ENCODE results near the gene GRIFIN.

Gene GRIFIN

DNA sequence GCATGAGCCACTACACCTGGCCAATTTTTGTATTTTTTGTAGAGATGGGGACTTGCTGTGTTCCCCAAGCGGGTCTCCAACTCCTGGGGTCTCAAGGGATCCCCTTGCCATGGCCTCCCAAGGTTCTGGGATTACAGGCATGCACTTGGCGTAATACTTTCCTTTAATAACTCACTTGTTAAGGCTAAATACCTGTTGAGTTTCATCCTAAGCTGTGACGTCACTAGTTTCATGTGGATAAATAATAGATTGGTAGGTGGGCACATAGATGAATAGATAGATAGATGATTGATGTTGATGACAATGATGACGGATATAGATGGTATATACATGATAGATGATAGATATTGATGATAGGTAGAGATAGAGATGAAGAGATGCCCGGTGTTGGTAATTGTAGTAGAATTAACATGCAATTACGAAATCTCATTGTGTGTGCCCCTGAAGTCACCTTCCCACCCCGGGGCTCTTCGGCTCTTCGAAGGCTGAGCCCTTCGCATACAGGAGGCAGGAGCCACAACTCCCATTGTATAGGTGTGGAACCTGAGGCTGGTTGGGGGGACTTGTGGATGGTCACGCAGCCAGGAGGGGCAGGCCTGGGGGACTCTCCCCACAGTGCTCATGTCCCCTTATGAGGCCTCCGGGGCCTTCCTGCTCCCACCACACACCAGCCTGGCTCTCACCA is 2.6 kb downstream of the GRIFIN start:
- no peaks in the 10 kb centered on the region for H3K9me2 ChIP-seq (replicated peaks; ENCODE audit: insufficient read depth, low read length)
- no peaks in the 10 kb centered on the region for H3K79me2 ChIP-seq (ENCODE audit: low read length)
- no peaks in the 10 kb centered on the region for H3F3A ChIP-seq (ENCODE audit: insufficient read depth, low read length)
- no peak overlapping the region for H2AFZ ChIP-seq (ENCODE audit: low read length)
- peaks cover 54% of the 10 kb centered on the region for H3K27me3 ChIP-seq (replicated peaks; ENCODE audit: insufficient read depth, low read length)
- H3K4me2 ChIP-seq (ENCODE audit: low read depth, low read length): no peak overlapping the region
- H3K9me3 ChIP-seq (replicated peaks; ENCODE audit: insufficient read depth, low read length): no peaks in the 10 kb centered on the region
- TF ChIP-seq, protein P1, sequence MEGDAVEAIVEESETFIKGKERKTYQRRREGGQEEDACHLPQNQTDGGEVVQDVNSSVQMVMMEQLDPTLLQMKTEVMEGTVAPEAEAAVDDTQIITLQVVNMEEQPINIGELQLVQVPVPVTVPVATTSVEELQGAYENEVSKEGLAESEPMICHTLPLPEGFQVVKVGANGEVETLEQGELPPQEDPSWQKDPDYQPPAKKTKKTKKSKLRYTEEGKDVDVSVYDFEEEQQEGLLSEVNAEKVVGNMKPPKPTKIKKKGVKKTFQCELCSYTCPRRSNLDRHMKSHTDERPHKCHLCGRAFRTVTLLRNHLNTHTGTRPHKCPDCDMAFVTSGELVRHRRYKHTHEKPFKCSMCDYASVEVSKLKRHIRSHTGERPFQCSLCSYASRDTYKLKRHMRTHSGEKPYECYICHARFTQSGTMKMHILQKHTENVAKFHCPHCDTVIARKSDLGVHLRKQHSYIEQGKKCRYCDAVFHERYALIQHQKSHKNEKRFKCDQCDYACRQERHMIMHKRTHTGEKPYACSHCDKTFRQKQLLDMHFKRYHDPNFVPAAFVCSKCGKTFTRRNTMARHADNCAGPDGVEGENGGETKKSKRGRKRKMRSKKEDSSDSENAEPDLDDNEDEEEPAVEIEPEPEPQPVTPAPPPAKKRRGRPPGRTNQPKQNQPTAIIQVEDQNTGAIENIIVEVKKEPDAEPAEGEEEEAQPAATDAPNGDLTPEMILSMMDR (IDR thresholded peaks at IDR 0.05; ENCODE audit: low read length): no peak
- TF ChIP-seq EZH2phosphoT487 (IDR thresholded peaks at IDR 0.05; ENCODE audit: low read length) (no peak), EZH2 (optimal IDR thresholded peaks at IDR 0.05; ENCODE audit: low read depth, low read length) (no peak)
- H3K36me3 ChIP-seq (replicated peaks; ENCODE audit: insufficient read depth, low read length): no peaks in the 10 kb centered on the region
- H3K27ac ChIP-seq (ENCODE audit: low read length): no peak overlapping the region
- H3K9ac ChIP-seq (ENCODE audit: low read length): no peak overlapping the region
- H3K4me1 ChIP-seq (ENCODE audit: low read length): no peaks in the 10 kb centered on the region
- no peaks in the 10 kb centered on the region for H4K20me1 ChIP-seq (ENCODE audit: insufficient read depth, low read length)
- no peak for DNase-seq
- no peak overlapping the region for H3K4me3 ChIP-seq (ENCODE audit: low read length)

DNA sequence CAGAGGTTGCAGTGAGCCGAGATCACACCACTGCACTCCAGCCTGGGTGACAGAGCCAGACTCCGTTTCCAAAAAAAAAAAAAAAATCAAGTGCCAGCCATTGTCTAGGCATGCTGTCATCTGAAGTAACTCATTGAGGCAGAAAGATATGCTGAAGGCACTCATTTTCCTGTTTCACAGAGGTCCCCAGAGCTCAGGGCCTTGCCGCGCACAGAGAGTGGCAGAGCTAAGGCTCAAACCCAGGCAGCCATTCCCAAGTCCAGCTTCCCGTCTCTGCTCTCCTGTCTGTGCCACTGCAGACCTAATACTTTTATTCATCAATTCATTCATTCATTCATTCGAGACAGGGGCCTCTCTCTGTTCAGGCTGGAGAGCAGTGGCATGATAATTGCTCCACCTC is 3.5 kb downstream of the GRIFIN start:
- no peaks in the 10 kb centered on the region for H3K4me1 ChIP-seq (ENCODE audit: low read length)

DNA sequence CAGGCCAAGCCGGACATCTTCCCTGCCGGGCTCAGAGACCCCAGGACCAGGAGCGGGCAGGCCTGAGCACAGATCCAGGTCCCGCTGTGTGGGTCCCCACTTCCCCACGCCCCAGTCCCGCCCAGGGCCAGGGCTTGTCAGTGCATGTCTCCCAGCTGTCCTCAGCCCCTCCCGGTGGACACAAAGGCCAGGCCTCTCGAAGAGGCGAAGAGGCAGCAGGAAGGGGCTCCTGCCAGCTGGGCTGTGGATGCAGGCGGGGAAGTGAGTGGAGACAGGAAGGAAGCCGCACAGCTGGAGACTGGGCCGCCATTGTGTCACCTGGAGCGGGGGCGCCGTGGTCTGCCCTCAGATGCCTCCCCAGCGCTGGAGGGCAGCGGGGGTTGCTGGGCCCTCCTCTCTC is 4.8 kb downstream of the GRIFIN start:
- no peak overlapping the region for H2AFZ ChIP-seq (ENCODE audit: low read length)
- no peaks in the 10 kb centered on the region for H3F3A ChIP-seq (ENCODE audit: insufficient read depth, low read length)
- H3K9me2 ChIP-seq (replicated peaks; ENCODE audit: insufficient read depth, low read length): no peaks in the 10 kb centered on the region
- H3K4me3 ChIP-seq (ENCODE audit: low read length): no peak overlapping the region
- peaks cover 34% of the 10 kb centered on the region for H3K27me3 ChIP-seq (replicated peaks; ENCODE audit: insufficient read depth, low read length)
- H3K27ac ChIP-seq (ENCODE audit: low read length): no peak overlapping the region
- no peak for DNase-seq
- no peaks in the 10 kb centered on the region for H3K9me3 ChIP-seq (replicated peaks; ENCODE audit: insufficient read depth, low read length)
- no peak overlapping the region for H3K4me2 ChIP-seq (ENCODE audit: low read depth, low read length)
- TF ChIP-seq EZH2 (optimal IDR thresholded peaks at IDR 0.05; ENCODE audit: low read depth, low read length) (no peak), EZH2phosphoT487 (IDR thresholded peaks at IDR 0.05; ENCODE audit: low read length) (no peak)
- TF ChIP-seq, protein P1 (IDR thresholded peaks at IDR 0.05; ENCODE audit: low read length): no peak
- no peak overlapping the region for H3K9ac ChIP-seq (ENCODE audit: low read length)
- no peaks in the 10 kb centered on the region for H3K4me1 ChIP-seq (ENCODE audit: low read length)
- no peaks in the 10 kb centered on the region for H3K79me2 ChIP-seq (ENCODE audit: low read length)
- no peaks in the 10 kb centered on the region for H3K36me3 ChIP-seq (replicated peaks; ENCODE audit: insufficient read depth, low read length)
- H4K20me1 ChIP-seq (ENCODE audit: insufficient read depth, low read length): no peaks in the 10 kb centered on the region

More for the DNA sequence above, 3.5 kb downstream of the GRIFIN start:
- H3F3A ChIP-seq (ENCODE audit: insufficient read depth, low read length): no peaks in the 10 kb centered on the region
- no peaks in the 10 kb centered on the region for H3K79me2 ChIP-seq (ENCODE audit: low read length)
- H3K27ac ChIP-seq (ENCODE audit: low read length): no peak overlapping the region
- no peak for DNase-seq
- no peak for TF ChIP-seq EZH2 (optimal IDR thresholded peaks at IDR 0.05; ENCODE audit: low read depth, low read length)
- TF ChIP-seq EZH2phosphoT487 (IDR thresholded peaks at IDR 0.05; ENCODE audit: low read length): no peak
- TF ChIP-seq, protein P1 (IDR thresholded peaks at IDR 0.05; ENCODE audit: low read length): no peak
- no peaks in the 10 kb centered on the region for H3K36me3 ChIP-seq (replicated peaks; ENCODE audit: insufficient read depth, low read length)
- H3K4me2 ChIP-seq (ENCODE audit: low read depth, low read length): no peak overlapping the region
- H3K27me3 ChIP-seq (replicated peaks; ENCODE audit: insufficient read depth, low read length): peaks cover 45% of the 10 kb centered on the region
- H3K9me3 ChIP-seq (replicated peaks; ENCODE audit: insufficient read depth, low read length): no peaks in the 10 kb centered on the region
- H4K20me1 ChIP-seq (ENCODE audit: insufficient read depth, low read length): no peaks in the 10 kb centered on the region
- H3K9me2 ChIP-seq (replicated peaks; ENCODE audit: insufficient read depth, low read length): no peaks in the 10 kb centered on the region
- H2AFZ ChIP-seq (ENCODE audit: low read length): no peak overlapping the region
- no peak overlapping the region for H3K9ac ChIP-seq (ENCODE audit: low read length)
- no peak overlapping the region for H3K4me3 ChIP-seq (ENCODE audit: low read length)
